Measurements from ENCODE around the gene PDRG1.

- TF ChIP-seq SIN3A (IDR thresholded peaks at IDR 0.05; ENCODE audit: borderline replicate concordance, insufficient read depth, low read length) (peak; percentile 100), TAF1 (IDR thresholded peaks at IDR 0.05; ENCODE audit: borderline replicate concordance, insufficient read depth, low read length) (no peak), POLR2AphosphoS5 (IDR thresholded peaks at IDR 0.05; ENCODE audit: low read depth, low read length) (no peak), REST (IDR thresholded peaks at IDR 0.05; ENCODE audit: insufficient read depth in 1 of 2, low read depth in 2 of 2, low read length in 2 of 2) (peak; percentile 99 to 100), FOXP2 (optimal IDR thresholded peaks at IDR 0.05; ENCODE audit: borderline replicate concordance, extremely low read depth, extremely low read length, insufficient read depth) (peak; percentile 87)
Measured at GRCh38 chr20:31968291-31969126, 16.7 kb upstream of the PDRG1 start.
